HepG2 (cell line): ENCODE data around the gene TMEM217. TPM values are rescaled to one million over a fixed set of nuclear protein-coding genes. Genes with fewer than 3 reads are reported as not detected.

ENCODE experiments used
- AKAP8 ChIP-seq: sonication (generic); formaldehyde crosslinking; IDR thresholded peaks from 2 replicates; pipeline ENCODE4 v1.5.1; 2020; ENCODE audit warnings: mild to moderate bottlenecking, missing genetic modification reagents
- ATF3 ChIP-seq: sonication (generic); formaldehyde crosslinking; IDR thresholded peaks from 2 replicates; pipeline ENCODE4 v1.4.0; 2020; ENCODE audit warnings: missing genetic modification reagents
- BCL6 ChIP-seq: IDR thresholded peaks from 2 replicates; pipeline ENCODE4 v1.6.1; 2016; ENCODE audit warnings: missing genetic modification reagents, missing compliant biosample characterization
- CBX2 ChIP-seq, 2 experiments: fragments of 200-600 bp in 1 of 2; sonication (generic); formaldehyde crosslinking in 1 of 2; IDR thresholded peaks; 2 replicates each; pipeline versions ENCODE4 v1.7.0 to v1.8.1; 2018 to 2022; ENCODE audit warnings: low read depth in 2 of 2, low read length in 1 of 2, mild to moderate bottlenecking in 1 of 2, missing genetic modification reagents in 1 of 2
- DMTF1 ChIP-seq: sonication (generic); formaldehyde crosslinking; IDR thresholded peaks from 2 replicates; pipeline ENCODE4 v1.4.0; 2020; ENCODE audit warnings: mild to moderate bottlenecking, missing genetic modification reagents
- DNMT3B ChIP-seq: conservative IDR thresholded peaks from 2 replicates; pipeline ENCODE4 v1.6.1; 2016; ENCODE audit warnings: missing biosample characterization, control low read depth
- DPF2 ChIP-seq: sonication (generic); formaldehyde crosslinking; IDR thresholded peaks from 2 replicates; pipeline ENCODE4 v1.4.0; 2020; ENCODE audit warnings: mild to moderate bottlenecking, low read depth, missing genetic modification reagents, borderline replicate concordance
- EHMT2 ChIP-seq: fragments of 200-600 bp; sonication (generic); IDR thresholded peaks from 2 replicates; pipeline ENCODE4 v1.7.0; 2017; ENCODE audit warnings: antibody characterized with exemption, low read depth, low read length, borderline replicate concordance
- ELF1 ChIP-seq: sonication (generic); formaldehyde crosslinking; IDR thresholded peaks from 2 replicates; pipeline ENCODE4 v1.4.0; 2020; ENCODE audit warnings: missing genetic modification reagents
- IRX3 ChIP-seq: sonication (generic); formaldehyde crosslinking; IDR thresholded peaks from 2 replicates; pipeline ENCODE4 v1.8.1; 2023; ENCODE audit warnings: mild to moderate bottlenecking, low read depth, missing genetic modification reagents, borderline replicate concordance
- KAT2B ChIP-seq: fragments of 150-350 bp; IDR thresholded peaks from 2 replicates; pipeline ENCODE4 v1.6.1; 2014; ENCODE audit warnings: low read depth, low read length, borderline replicate concordance
- KLF6 ChIP-seq: IDR thresholded peaks from 2 replicates; pipeline ENCODE4 v1.8.0; 2016; ENCODE audit warnings: missing biosample characterization, missing genetic modification reagents
- KMT2B ChIP-seq: IDR thresholded peaks from 2 replicates; pipeline ENCODE4 v1.6.1; 2016; ENCODE audit warnings: missing genetic modification reagents, missing compliant biosample characterization
- MIER3 ChIP-seq: IDR thresholded peaks from 2 replicates; pipeline ENCODE4 v1.6.1; 2016; ENCODE audit warnings: missing compliant biosample characterization, borderline replicate concordance
- MXD1 ChIP-seq: sonication (generic); formaldehyde crosslinking; IDR thresholded peaks from 2 replicates; pipeline ENCODE4 v1.4.0; 2020; ENCODE audit warnings: mild to moderate bottlenecking, missing genetic modification reagents
- MYNN ChIP-seq: sonication (generic); formaldehyde crosslinking; IDR thresholded peaks from 2 replicates; pipeline ENCODE4 v1.4.0; 2020; ENCODE audit warnings: mild to moderate bottlenecking, low read depth, missing genetic modification reagents
- NCOA1 ChIP-seq: sonication (generic); formaldehyde crosslinking; IDR thresholded peaks from 2 replicates; pipeline ENCODE4 v1.9.0; 2021; ENCODE audit warnings: missing genetic modification reagents
- SALL1 ChIP-seq: sonication (generic); formaldehyde crosslinking; IDR thresholded peaks from 2 replicates; pipeline ENCODE4 v1.8.0; 2022; ENCODE audit warnings: mild to moderate bottlenecking, missing genetic modification reagents
- SAP130 ChIP-seq: IDR thresholded peaks from 2 replicates; pipeline ENCODE4 v1.6.1; 2016; ENCODE audit warnings: low read depth
- TFE3 ChIP-seq: IDR thresholded peaks from 2 replicates; pipeline ENCODE4 v1.6.1; 2016
- WIZ ChIP-seq: sonication (generic); formaldehyde crosslinking; IDR thresholded peaks from 2 replicates; pipeline ENCODE4 v1.5.1; 2020; ENCODE audit warnings: mild to moderate bottlenecking, missing genetic modification reagents
- ZKSCAN1 ChIP-seq: fragments of 150-350 bp; IDR thresholded peaks from 2 replicates; pipeline ENCODE4 v1.6.1; 2014; ENCODE audit warnings: low read length
- ZNF12 ChIP-seq: sonication (generic); formaldehyde crosslinking; IDR thresholded peaks from 2 replicates; pipeline ENCODE4 v1.5.0; 2020; ENCODE audit warnings: missing genetic modification reagents
- ZNF382 ChIP-seq: sonication (generic); formaldehyde crosslinking; IDR thresholded peaks from 2 replicates; pipeline ENCODE4 v1.5.0; 2020; ENCODE audit warnings: missing genetic modification reagents, mild to moderate bottlenecking, borderline replicate concordance
- ZNF432 ChIP-seq: sonication (generic); formaldehyde crosslinking; IDR thresholded peaks from 2 replicates; pipeline ENCODE4 v1.5.0; 2020; ENCODE audit warnings: missing genetic modification reagents, mild to moderate bottlenecking, borderline replicate concordance
- ZNF567 ChIP-seq: sonication (generic); formaldehyde crosslinking; IDR thresholded peaks from 2 replicates; pipeline ENCODE4 v1.8.1; 2023; ENCODE audit warnings: mild to moderate bottlenecking, missing genetic modification reagents, borderline replicate concordance
- ZNF570 ChIP-seq: sonication (generic); formaldehyde crosslinking; IDR thresholded peaks from 2 replicates; pipeline ENCODE4 v1.4.0; 2020; ENCODE audit warnings: mild to moderate bottlenecking, missing genetic modification reagents, borderline replicate concordance
- polyA plus RNA-seq, 8 experiments: library from polyadenylated mRNA; depleted of rRNA in 3 of 8; stranded (reverse) in 7 of 8; unstranded in 1 of 8; fragments of >200 nt; fragmentation: Illumina TruSeq in 4 of 8; extraction: Trizol in 4 of 8; gene quantifications; 2 replicates each; pipeline versions ENCODE4 v1.2.1 to v1.2.3, GENCODE V29; 2011 to 2016; ENCODE audit warnings: low read depth in 4 of 8, missing spikeins in 1 of 8, mixed read lengths in 1 of 8; ENCODE audit not compliant: insufficient read depth in 1 of 8
- total RNA-seq, 5 experiments: library from RNA; depleted of rRNA; stranded (reverse); fragments of >200 nt; fragmentation: Illumina TruSeq; extraction: Trizol; gene quantifications; 2 replicates each; pipeline ENCODE4 v1.2.3, GENCODE V29; 2016; ENCODE audit warnings: low read depth in 1 of 5

Gene TMEM217
- total and polyA plus RNA-seq, 2 of the 13 experiments (the other 11 are each of a cell fraction or from before 2014, with no cell fraction given): 2.3 to 3.4 TPM

- no peak for TF ChIP-seq DMTF1 (CRISPR knock-in tag)
- 0 out of 2 replicates have a peak, but pooled peaks have one; percentile 37 for TF ChIP-seq MIER3
- 0 out of 2 replicates have a peak, but pooled peaks have one; percentile 40 for TF ChIP-seq ZKSCAN1
- TF ChIP-seq IRX3: no peak
- TF ChIP-seq ELF1 (CRISPR knock-in tag): no peak; the same call in 1 of the 2 replicates
- TF ChIP-seq EHMT2: no peak
- no peak for TF ChIP-seq CBX2 (IDR thresholded peaks at IDR 0.05; ENCODE audit: low read depth, low read length)
- no peak for TF ChIP-seq CBX2 (CRISPR knock-in tag; IDR thresholded peaks at IDR 0.05; ENCODE audit: low read depth)
- peak; percentile 87; the same call in 1 of the 2 replicates for TF ChIP-seq ZNF567 (CRISPR knock-in tag)
- TF ChIP-seq MYNN (CRISPR knock-in tag): no peak
- peak; percentile 33; the same call in 1 of the 2 replicates for TF ChIP-seq SAP130 (CRISPR knock-in tag)
- 0 out of 2 replicates have a peak, but pooled peaks have one; percentile 38 for TF ChIP-seq KLF6
- TF ChIP-seq ZNF382 (CRISPR knock-in tag): no peak
- no peak for TF ChIP-seq DPF2 (CRISPR knock-in tag)
- TF ChIP-seq MXD1 (CRISPR knock-in tag): no peak
- TF ChIP-seq TFE3 (CRISPR knock-in tag): peak; percentile 30; the same call in 1 of the 2 replicates
- no peak for TF ChIP-seq BCL6 (CRISPR knock-in tag)
- TF ChIP-seq KMT2B: no peak
- no peak for TF ChIP-seq ATF3
- TF ChIP-seq NCOA1 (CRISPR knock-in tag): no peak
- TF ChIP-seq KAT2B: no peak
- TF ChIP-seq ZNF570 (CRISPR knock-in tag): no peak
- no peak for TF ChIP-seq DNMT3B (CRISPR knock-in tag)
- TF ChIP-seq AKAP8 (CRISPR knock-in tag): no peak
- TF ChIP-seq ZNF432 (CRISPR knock-in tag): no peak
- peak; percentile 26; the same call in 1 of the 2 replicates for TF ChIP-seq SALL1 (CRISPR knock-in tag)
- TF ChIP-seq ZNF12 (CRISPR knock-in tag): no peak
- TF ChIP-seq WIZ (CRISPR knock-in tag): no peak
Measured at GRCh38 chr6:37210313-37210968, 47.5 kb downstream of the TMEM217 start (continued).
